ENCODE measurements around the gene TPTE.
"Not testable (repeated sequence)": the region's sequence is repeated elsewhere in the genome, so short reads cannot be mapped to it uniquely, and the experiment has no call there.

The TPTE gene
- long read RNA-seq, donor 1: 0 reads
- long read RNA-seq, donor 2: 0 reads
- long read RNA-seq, donor 3: 0 reads
- long read RNA-seq, donor 4: 0 reads
- long read RNA-seq, donor 5: 0 reads
- long read RNA-seq, donor 6: 0 reads
- long read RNA-seq, donor 7: 0 reads
- long read RNA-seq, donor 8: 0 reads

- DNase-seq: no peak
Observed at GRCh38 chr21:10521091-10521598, at the start of gene TPTE. TPTE (plus strand) TSS chr21:10521583; CDS start chr21:10538724, 17,141 bp downstream.

GRCh38 chr21:10471999-10472398 lies 49.4 kb upstream of the TPTE start:
- DNase-seq: not testable (repeated sequence)

DNA sequence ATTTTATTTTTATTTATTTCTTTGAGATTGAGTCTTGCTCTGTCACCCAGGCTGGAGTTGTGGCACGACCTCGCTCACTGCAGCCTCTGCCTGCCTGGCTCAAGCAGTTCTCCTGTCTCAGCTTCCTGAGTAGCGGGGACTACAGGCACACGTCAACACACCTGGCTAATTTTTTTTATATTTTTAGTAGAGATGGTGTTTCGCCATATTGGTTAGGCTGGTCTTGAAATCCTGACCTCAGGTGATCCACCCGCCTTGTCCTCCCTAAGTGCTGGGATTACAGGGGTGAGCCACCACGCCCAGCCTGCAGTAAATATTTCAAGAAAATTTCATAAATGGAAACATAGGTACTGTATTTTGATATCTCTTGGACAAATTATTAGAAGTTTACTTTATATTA lies 43.6 kb upstream of the TPTE start:
- DNase-seq: not testable (repeated sequence)

DNA sequence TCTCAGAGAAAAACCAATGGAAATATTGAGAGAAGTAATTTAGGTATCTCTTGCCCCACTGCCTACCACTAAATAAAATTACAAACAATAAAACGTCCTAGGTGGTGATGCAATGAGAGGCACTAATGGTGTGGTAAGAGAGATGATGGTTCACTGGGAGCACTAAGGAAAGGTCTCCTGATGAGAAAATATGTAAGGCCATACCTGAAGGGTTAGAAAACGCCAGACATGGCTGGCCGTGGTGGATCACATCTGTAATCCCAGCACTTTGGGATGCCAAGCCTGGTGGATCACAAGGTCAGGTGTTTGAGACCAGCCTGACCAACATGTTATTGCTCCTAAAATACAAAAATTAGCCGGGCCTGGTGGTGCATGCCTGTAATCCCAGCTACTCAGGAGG lies 41.5 kb upstream of the TPTE start:
- DNase-seq: not testable (repeated sequence)

DNA sequence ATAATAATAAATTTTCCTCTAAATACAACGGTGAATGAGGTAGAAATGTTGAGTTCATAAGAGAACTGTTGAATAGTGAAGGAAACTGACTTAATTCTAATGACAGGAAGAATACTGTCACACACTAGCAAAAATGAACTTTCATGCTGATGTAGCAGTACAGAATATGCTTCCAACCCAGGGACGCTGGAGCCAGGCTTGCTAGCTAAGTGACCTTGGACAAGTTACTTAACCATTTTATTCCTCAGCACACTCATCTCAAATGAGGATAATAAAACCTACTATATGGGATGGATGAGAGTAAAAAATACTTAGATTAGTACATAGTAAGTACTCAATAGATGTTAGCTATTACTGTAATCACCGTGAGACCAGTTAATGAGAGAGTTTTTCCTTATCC lies 36.5 kb upstream of the TPTE start:
- DNase-seq: not testable (repeated sequence)

DNA sequence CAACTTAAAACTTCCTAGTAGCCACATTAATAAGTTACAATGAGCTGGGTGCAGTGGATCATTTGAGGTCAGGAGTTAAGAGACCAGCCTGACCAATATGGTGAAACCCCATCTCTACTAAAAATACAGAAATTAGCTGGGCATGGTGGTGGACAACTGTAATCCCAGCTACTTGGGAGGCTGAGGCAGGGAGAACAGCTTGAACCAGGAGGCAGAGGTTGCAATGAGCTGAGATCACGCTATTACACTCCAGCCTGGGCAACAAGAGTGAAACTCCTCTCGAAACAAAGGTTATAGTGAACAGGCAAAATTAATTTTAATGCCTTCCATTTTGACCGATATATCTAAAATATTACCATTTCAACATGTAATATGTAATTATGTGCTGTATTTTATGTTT lies 30.9 kb upstream of the TPTE start:
- not testable (repeated sequence) for DNase-seq

GRCh38 chr21:10511116-10511515 lies 10.3 kb upstream of the TPTE start:
- no peak for DNase-seq

- not testable (repeated sequence) for DNase-seq
Observed at GRCh38 chr21:10516889-10517288, 4.5 kb upstream of the TPTE start.

DNA sequence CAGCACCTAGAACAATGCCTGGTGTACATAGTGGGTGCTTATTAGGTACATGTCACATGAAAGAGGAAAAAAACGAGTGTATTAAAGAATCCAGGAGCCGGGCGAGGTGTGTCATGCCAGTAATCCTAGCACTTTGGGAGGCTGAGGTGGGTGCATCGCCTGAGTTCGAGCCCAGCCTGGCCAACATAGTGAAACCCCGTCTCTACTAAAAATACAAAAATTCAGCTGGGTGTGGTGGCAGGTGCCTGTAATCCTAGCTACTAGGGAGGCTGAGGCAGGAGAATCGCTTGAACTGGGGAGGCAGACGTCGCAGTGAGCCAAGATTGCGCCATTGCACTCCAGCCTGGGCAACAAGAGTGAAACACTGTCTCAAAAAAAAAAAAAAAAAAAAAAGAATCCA lies 3.5 kb upstream of the TPTE start:
- not testable (repeated sequence) for DNase-seq

GRCh38 chr21:10521835-10522500 lies 585 bp downstream of the TPTE start:
- not testable (repeated sequence) for DNase-seq

GRCh38 chr21:10539956-10540355 lies 18.6 kb downstream of the TPTE start:
- DNase-seq: no peak

GRCh38 chr21:10544376-10544775 lies 23.0 kb downstream of the TPTE start:
- DNase-seq: not testable (repeated sequence)

DNA sequence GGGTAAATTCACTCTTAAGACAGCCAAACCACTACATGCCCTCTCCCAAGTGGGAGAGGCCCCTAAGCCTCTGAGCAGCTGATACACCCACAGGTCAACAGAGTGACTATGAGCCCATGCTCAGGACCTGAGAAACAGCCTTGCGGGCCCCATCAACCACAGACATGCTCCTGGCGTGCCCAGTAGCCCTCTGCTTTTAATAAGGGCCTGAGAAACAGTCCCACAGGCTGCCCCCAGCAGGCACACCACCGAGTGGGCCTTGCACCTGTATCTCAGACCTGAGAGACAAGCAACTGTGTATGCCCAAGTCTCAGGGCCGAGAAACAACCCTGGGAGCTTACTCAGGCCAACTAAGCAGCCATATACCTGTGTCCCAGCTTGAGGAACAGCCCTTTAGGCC lies 26.5 kb downstream of the TPTE start:
- not testable (repeated sequence) for DNase-seq

DNA sequence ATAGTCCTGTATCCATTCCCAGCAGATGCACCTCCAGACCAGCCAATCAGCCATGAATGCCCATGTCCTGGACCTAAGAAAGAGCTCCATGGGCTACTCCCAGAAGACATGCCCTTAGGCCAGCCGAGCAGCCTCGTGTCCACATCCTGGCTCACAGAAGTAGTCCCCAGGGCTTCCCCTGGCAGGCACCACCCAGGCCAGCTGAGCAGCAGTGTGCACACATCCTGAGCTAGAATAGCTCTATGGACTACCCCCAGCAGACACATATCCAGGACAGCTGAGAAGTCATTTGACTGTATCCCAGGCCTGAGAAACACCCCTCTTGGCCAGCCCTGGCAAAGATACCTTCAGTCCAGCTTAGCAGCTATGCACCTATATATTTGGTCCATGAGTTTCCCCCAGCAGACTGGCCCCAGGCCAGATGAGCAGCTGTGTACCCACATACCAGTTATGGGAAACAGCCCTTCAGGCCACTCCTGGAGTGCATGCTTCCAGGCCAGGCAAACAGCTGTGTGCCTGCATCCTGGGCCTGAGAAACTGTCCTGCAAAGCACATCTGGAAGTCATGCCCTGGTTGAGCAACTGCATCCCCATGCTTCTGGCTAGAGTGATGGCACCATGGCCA lies 27.1 kb downstream of the TPTE start:
- not testable (repeated sequence) for DNase-seq

- DNase-seq: not testable (repeated sequence)
Observed at GRCh38 chr21:10570803-10571202, 49.4 kb downstream of the TPTE start.

DNA sequence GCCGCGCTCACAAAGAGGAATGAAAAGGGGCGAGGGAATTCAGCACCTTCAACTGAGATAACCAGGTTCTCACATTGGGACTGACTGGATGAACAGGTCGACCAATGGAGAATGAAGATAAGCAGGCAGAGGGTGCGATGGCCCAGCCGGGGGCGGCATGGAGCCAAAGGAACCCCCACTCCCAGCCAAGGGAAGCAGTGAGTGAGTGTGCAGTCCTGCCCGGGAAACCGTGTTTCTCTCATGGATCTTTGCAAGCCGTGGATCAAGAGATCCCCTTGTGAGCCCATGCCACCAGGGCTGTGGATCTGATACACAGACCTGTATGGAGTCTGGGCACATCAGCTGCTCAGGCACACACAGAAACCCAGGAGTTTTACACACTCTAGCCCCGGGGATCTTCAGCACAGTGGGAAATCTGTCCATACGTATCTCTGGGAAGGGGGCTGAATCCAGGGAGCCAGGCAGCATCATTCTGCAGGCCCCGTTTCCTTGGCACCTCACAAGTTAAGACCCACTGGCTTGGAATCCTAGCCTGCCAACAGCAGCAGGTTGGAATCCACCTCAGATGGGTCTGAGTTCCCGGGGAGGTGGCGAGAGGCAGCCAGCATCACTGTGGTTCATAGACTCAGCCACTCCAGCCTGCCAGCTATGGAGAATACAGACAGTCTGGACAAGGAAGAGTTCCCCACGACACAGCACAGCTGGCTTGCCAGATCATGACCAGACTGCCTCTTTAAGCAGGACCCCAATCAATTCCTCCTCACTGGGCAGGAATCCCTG lies 53.3 kb downstream of the TPTE start:
- DNase-seq: not testable (repeated sequence)

GRCh38 chr21:10575311-10575667 lies 53.9 kb downstream of the TPTE start:
- DNase-seq: no peak

DNA sequence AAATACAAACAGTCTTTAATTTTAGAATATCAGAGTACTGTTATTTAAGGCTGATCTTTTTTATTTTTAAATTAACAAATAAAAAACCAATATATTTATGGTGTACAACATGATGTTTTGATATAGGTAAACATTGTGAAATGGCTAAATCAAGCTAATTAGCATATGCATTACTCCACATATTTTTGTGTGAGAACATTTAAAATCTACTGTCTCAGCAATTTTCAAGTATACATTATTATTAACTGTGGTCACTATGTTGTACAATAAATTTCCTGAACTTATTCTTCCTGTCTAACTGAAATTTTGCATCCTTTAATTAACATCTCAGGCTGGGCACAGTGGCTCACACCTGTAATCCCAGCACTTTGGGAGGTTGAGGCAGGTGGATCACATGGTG lies 57.5 kb downstream of the TPTE start:
- not testable (repeated sequence) for DNase-seq

- DNase-seq: not testable (repeated sequence)
Observed at GRCh38 chr21:10589115-10589514, 67.7 kb downstream of the TPTE start.

- not testable (repeated sequence) for DNase-seq
Observed at GRCh38 chr21:10607074-10607473, 85.7 kb downstream of the TPTE start.

DNA sequence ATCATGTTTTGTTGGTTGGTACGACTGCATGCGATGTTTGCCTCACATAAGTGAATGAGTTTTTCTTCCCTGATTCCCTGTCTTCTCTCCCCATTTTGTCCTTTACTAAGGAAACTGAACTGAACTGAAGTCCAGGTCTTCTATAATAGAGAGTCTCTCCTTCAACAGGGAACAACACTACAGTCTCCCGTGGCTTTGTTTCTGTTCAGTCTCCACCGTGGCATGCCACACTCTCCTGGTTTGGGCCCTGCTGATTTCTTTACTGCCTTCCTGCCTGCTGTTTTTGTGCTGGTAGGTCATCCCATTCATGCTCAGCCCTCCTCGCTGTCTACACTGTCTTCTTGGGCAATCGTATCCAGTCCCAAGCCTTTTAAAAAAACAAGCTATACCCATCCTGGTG lies 92.9 kb downstream of the TPTE start:
- DNase-seq: not testable (repeated sequence)

GRCh38 chr21:10616061-10616460 lies 94.7 kb downstream of the TPTE start:
- not testable (repeated sequence) for DNase-seq

DNA sequence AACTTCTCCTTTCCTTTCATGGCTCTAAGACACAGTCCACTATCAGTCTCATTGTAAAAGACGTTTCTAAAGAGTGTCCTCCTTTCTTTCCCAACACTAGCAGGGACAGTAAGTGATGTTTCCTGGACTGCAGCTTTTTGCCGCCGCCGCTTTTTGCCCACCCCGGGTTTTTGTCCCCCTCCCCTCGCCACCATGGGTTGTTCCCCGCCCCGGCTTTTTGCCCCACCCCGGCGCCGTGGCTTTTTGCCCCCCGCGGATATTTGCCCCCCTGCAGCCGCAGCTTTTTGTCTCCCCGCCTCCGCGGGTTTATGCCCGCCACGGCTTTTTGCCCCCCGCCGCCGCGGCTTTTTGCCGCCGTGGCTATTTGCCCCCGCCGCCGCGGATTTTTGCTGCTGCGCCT lies 95.2 kb downstream of the TPTE start:
- DNase-seq: no peak
